Measurements from ENCODE around the gene PARD3.

Gene PARD3

GRCh38 chr10:34813626-34814222 lies 1.4 kb downstream of the PARD3 start:
- ATAC-seq (no peak), DNase-seq (no peak)
- peaks cover 23% of the 10 kb centered on the region for H3K4me1 Mint-ChIP-seq
- peak overlapping the region; percentile 48 to 56 for H3K4me3 Mint-ChIP-seq
- no peaks in the 10 kb centered on the region for H3K9me3 Mint-ChIP-seq
- no peak overlapping the region for H3K27ac Mint-ChIP-seq
- H3K27me3 Mint-ChIP-seq: peaks cover 87% of the 10 kb centered on the region

GRCh38 chr10:34812771-34813170 lies 2.3 kb downstream of the PARD3 start:
- Mint-ChIP-seq H3K27me3 (peaks cover 83% of the 10 kb centered on the region), H3K4me1 (peaks cover 26% of the 10 kb centered on the region), H3K9me3 (no peaks in the 10 kb centered on the region), H3K4me3 (no peak overlapping the region), H3K27ac (no peak overlapping the region)
- no peak for DNase-seq
- no peak for ATAC-seq

- no peak for ATAC-seq
- peaks cover 76% of the 10 kb centered on the region for H3K27me3 Mint-ChIP-seq
- H3K4me3 Mint-ChIP-seq: no peak overlapping the region
- no peak overlapping the region for H3K27ac Mint-ChIP-seq
- no peak for DNase-seq
- peaks cover 26% of the 10 kb centered on the region for H3K4me1 Mint-ChIP-seq
- no peaks in the 10 kb centered on the region for H3K9me3 Mint-ChIP-seq
Observed at GRCh38 chr10:34811968-34812514, 3.1 kb downstream of the PARD3 start.

GRCh38 chr10:34811126-34811967 lies 3.7 kb downstream of the PARD3 start:
- peak overlapping the region in 1 of 2 donors; percentile 3 for H3K27ac Mint-ChIP-seq

GRCh38 chr10:34809796-34810195 lies 5.3 kb downstream of the PARD3 start:
- H3K27ac Mint-ChIP-seq: no peak overlapping the region
- H3K4me3 Mint-ChIP-seq: no peak overlapping the region
- peaks cover 66% of the 10 kb centered on the region for H3K27me3 Mint-ChIP-seq
- H3K9me3 Mint-ChIP-seq: no peaks in the 10 kb centered on the region
- H3K4me1 Mint-ChIP-seq: peaks cover 12% of the 10 kb centered on the region
- DNase-seq: no peak
- no peak for ATAC-seq

More at GRCh38 chr10:34811126-34811967, 3.7 kb downstream of the PARD3 start:
- peaks cover 76% of the 10 kb centered on the region for H3K27me3 Mint-ChIP-seq
- ATAC-seq (no peak), DNase-seq (no peak)
- no peaks in the 10 kb centered on the region for H3K9me3 Mint-ChIP-seq
- H3K4me1 Mint-ChIP-seq: peaks cover 21% of the 10 kb centered on the region
- no peak overlapping the region for H3K4me3 Mint-ChIP-seq

- ATAC-seq (no peak), DNase-seq (no peak)
- Mint-ChIP-seq H3K27ac (peak overlapping the region in 1 of 2 donors; percentile 41), H3K4me1 (peaks cover 12% of the 10 kb centered on the region), H3K9me3 (no peaks in the 10 kb centered on the region), H3K4me3 (peak overlapping the region; percentile 16 to 71), H3K27me3 (peaks cover 66% of the 10 kb centered on the region)
Observed at GRCh38 chr10:34808801-34809745, 6.0 kb downstream of the PARD3 start.

GRCh38 chr10:34808336-34808735 lies 6.8 kb downstream of the PARD3 start:
- H3K27ac Mint-ChIP-seq: no peak overlapping the region
- DNase-seq: no peak
- peaks cover 59% of the 10 kb centered on the region for H3K27me3 Mint-ChIP-seq
- no peak for ATAC-seq
- H3K4me3 Mint-ChIP-seq: no peak overlapping the region
- peaks cover 12% of the 10 kb centered on the region for H3K4me1 Mint-ChIP-seq
- H3K9me3 Mint-ChIP-seq: no peaks in the 10 kb centered on the region

- peaks cover 19% of the 10 kb centered on the region for H3K27me3 Mint-ChIP-seq
Observed at GRCh38 chr10:34804306-34804705, 10.8 kb downstream of the PARD3 start.

GRCh38 chr10:34802692-34803091 lies 12.4 kb downstream of the PARD3 start:
- Mint-ChIP-seq H3K9me3 (no peaks in the 10 kb centered on the region), H3K27me3 (peaks cover 7% of the 10 kb centered on the region), H3K4me3 (no peak overlapping the region), H3K4me1 (no peaks in the 10 kb centered on the region), H3K27ac (no peak overlapping the region)
- ATAC-seq (no peak), DNase-seq (no peak)

More at GRCh38 chr10:34804306-34804705, 10.8 kb downstream of the PARD3 start:
- Mint-ChIP-seq H3K9me3 (no peaks in the 10 kb centered on the region), H3K4me3 (no peak overlapping the region), H3K27ac (no peak overlapping the region), H3K4me1 (peaks cover 8% of the 10 kb centered on the region)
- ATAC-seq: no peak
- no peak for DNase-seq

DNA sequence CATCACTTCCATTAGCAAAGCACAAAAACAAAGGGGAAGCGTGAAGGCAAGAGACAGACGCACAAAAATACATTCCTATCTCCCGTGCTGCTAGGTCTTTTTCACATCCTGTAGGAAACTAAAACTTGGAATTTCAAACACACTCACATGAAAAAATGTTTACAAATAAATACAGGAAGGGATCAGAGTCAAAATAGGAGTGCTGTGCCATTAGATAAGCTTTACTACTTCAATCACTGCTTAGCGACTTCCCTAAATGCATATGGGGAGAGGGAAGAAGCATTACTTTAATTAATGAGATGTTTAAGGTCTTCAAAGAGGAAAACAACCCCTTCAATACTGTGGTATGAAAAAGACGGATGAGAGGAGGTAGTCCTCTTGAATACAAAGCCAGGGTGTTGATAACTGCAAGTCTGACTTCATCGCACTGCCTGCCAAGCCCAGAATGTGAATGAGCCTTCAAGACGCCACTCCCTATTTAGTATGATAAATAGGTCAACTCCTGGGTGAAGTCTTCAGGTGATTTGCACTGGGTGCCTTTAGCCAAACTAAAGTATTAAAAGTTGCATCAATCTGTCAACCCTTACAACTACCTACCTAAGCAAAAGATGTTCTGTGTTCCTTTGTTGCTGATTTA lies 13.9 kb downstream of the PARD3 start:
- H3K27ac Mint-ChIP-seq: no peak overlapping the region
- no peaks in the 10 kb centered on the region for H3K9me3 Mint-ChIP-seq
- H3K27me3 Mint-ChIP-seq: no peaks in the 10 kb centered on the region
- H3K4me1 Mint-ChIP-seq: no peaks in the 10 kb centered on the region
- DNase-seq: no peak
- no peak overlapping the region for H3K4me3 Mint-ChIP-seq
- no peak for ATAC-seq

- Mint-ChIP-seq H3K4me1 (no peaks in the 10 kb centered on the region), H3K27ac (no peak overlapping the region), H3K4me3 (no peak overlapping the region), H3K9me3 (no peaks in the 10 kb centered on the region), H3K27me3 (no peaks in the 10 kb centered on the region)
- no peak for DNase-seq
- no peak for ATAC-seq
Observed at GRCh38 chr10:34800624-34801023, 14.5 kb downstream of the PARD3 start.

- no peaks in the 10 kb centered on the region for H3K9me3 Mint-ChIP-seq
Observed at GRCh38 chr10:34798654-34799053, 16.4 kb downstream of the PARD3 start.

GRCh38 chr10:34797155-34797554 lies 17.9 kb downstream of the PARD3 start:
- DNase-seq (no peak), ATAC-seq (no peak)
- Mint-ChIP-seq H3K9me3 (no peaks in the 10 kb centered on the region), H3K27ac (no peak overlapping the region), H3K4me1 (no peaks in the 10 kb centered on the region), H3K27me3 (peaks cover 8% of the 10 kb centered on the region), H3K4me3 (no peak overlapping the region)

More at GRCh38 chr10:34798654-34799053, 16.4 kb downstream of the PARD3 start:
- no peak for DNase-seq
- ATAC-seq: no peak
- no peaks in the 10 kb centered on the region for H3K27me3 Mint-ChIP-seq
- H3K4me1 Mint-ChIP-seq: no peaks in the 10 kb centered on the region
- H3K27ac Mint-ChIP-seq: no peak overlapping the region
- no peak overlapping the region for H3K4me3 Mint-ChIP-seq

DNA sequence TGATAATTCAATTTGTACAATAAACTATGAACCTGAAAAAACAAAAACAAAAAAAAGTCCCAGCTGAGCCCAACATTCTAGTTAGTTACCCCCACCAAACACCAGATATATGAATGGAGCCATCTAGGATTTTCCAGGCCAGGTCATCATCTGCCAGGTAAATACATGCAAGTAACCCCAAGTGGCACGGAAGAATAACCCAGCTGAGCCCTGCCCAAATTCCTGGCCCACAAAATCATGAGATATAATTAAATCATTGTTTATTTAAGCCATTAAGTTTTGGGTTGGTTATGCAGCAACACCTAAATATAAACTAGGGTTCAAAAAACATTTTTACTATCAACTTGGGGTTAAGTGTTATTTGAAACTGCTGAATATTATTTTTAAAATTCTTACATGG lies 19.0 kb downstream of the PARD3 start:
- H3K27ac Mint-ChIP-seq: no peak overlapping the region
- H3K27me3 Mint-ChIP-seq: peaks cover 8% of the 10 kb centered on the region
- H3K4me3 Mint-ChIP-seq: no peak overlapping the region
- H3K4me1 Mint-ChIP-seq: no peaks in the 10 kb centered on the region
- DNase-seq (no peak), ATAC-seq (no peak)
- no peaks in the 10 kb centered on the region for H3K9me3 Mint-ChIP-seq

GRCh38 chr10:34795334-34795733 lies 19.8 kb downstream of the PARD3 start:
- H3K4me3 Mint-ChIP-seq: no peak overlapping the region
- ATAC-seq: no peak
- H3K27me3 Mint-ChIP-seq: peaks cover 8% of the 10 kb centered on the region
- no peak for DNase-seq
- no peak overlapping the region for H3K27ac Mint-ChIP-seq
- no peaks in the 10 kb centered on the region for H3K9me3 Mint-ChIP-seq
- H3K4me1 Mint-ChIP-seq: no peaks in the 10 kb centered on the region
